Measurements from ENCODE around the gene CLEC11A.
"Not testable (repeated sequence)": the region's sequence is repeated elsewhere in the genome, so short reads cannot be mapped to it uniquely, and the experiment has no call there.

CLEC11A gene

DNA sequence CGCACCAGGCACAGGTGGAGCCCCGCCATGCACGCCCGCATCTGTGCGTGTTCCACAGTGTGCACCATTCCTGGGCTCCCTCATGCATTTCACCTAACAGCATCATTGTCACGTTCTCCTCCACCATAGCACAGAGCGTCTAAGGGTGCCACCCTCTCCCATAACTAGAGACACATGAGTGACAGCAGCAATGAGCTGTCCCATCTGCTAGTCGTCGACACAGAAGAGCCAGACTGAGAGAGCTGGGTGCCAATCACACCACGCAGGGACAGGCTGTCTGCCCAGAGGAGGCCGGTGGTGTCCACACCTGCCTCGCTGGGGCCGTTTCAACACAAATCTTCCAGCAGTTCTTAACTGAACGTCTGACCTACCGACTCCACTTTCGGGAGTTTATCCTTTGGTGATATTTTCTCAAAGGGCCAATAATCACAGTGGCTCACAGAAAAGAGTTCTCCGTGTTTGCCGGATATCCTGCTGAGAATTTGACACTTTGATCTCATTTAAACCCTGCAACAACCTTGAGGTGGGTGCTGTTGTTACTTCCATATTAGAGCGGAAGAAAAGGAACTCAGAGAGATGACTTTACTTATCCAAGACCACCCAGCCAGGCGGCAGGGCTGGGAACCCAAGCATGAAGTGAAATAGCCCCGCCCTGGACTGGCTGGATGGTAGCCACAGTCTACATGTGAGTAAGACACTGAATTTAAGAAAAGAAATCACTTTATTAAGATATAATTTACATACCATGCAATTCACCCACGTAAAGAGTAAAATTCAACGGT lies 16.2 kb downstream of the CLEC11A start:
- H3K27me3 ChIP-seq (ENCODE audit: control insufficient read depth, insufficient read depth, low read length): peaks cover 3% of the 10 kb centered on the region
- H3K9ac ChIP-seq (ENCODE audit: low read length): no peak overlapping the region
- no peak overlapping the region for H3K27ac ChIP-seq (ENCODE audit: low read depth, low read length)
- H3K36me3 ChIP-seq (ENCODE audit: control insufficient read depth, insufficient read depth, low read length): no peaks in the 10 kb centered on the region
- no peak overlapping the region for H3K4me3 ChIP-seq (ENCODE audit: low read length)
- H3K4me1 ChIP-seq (ENCODE audit: control insufficient read depth, insufficient read depth, low read length): no peaks in the 10 kb centered on the region

DNA sequence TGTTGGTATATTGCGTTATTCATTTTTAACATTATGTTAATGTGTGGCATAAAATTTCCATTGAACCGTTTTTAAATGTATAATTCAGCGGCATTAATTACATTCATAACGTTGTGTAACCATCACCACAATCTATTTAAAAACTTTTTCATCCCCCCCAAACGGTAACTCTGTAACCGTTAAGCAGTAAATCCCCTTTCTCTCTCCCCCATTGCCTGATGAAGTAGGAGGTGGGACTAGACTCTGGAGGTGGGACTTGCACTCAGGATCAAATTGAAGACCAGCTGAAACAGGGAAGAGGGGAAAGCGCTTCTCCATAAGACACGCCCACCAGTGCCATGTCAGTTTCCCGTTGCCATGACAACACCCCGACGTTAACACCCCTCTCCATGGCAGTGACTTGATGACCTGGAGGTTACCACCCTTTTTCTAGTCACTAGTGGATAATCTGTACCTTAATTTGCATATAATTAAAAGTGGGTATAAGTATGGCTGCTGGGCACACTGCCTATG lies 16.8 kb downstream of the CLEC11A start:
- Histone ChIP-seq H3K27ac (ENCODE audit: low read depth, low read length) (no peak overlapping the region), H3K36me3 (ENCODE audit: control insufficient read depth, insufficient read depth, low read length) (no peaks in the 10 kb centered on the region), H3K4me1 (ENCODE audit: control insufficient read depth, insufficient read depth, low read length) (no peaks in the 10 kb centered on the region), H3K27me3 (ENCODE audit: control insufficient read depth, insufficient read depth, low read length) (peaks cover 3% of the 10 kb centered on the region), H3K9ac (ENCODE audit: low read length) (no peak overlapping the region), H3K4me3 (ENCODE audit: low read length) (no peak overlapping the region)

DNA sequence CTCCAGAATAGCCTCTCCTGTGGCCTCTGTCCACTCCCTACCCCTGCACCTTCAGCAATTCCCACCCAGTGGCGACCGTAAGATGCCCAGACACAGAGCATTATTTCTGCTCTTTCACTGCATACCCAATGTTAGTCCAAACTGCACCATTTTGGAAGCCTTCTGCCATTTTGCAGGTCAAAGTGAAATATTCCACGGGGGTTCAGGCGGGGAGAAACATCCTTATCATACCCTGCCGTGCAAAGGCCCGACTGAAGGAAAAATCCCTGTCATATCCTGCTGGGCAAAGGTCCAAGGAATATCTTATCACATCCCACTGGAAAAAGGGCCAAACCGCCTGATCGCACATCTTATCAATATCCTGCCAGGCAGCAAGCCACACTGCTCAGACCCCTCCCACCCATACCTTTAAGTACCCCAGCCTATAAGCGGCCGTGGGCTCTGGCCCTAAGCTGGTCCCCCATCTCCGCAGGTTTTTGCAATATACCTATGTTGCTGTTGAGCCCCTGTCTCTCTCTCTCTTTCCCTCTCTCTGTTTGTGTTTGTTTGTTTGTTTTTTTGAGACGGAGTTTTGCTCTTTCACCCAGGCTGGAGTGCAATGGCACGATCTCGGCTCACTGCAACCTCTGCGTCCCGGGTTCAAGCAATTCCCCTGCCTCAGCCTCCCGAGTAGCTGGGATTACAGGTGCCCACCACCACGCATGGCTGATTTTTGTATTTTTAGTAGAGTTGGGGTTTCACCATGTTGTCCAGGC lies 18.2 kb downstream of the CLEC11A start:
- no peak overlapping the region for H3K9ac ChIP-seq (ENCODE audit: low read length)
- H3K27me3 ChIP-seq (ENCODE audit: control insufficient read depth, insufficient read depth, low read length): peaks cover 3% of the 10 kb centered on the region
- H3K36me3 ChIP-seq (ENCODE audit: control insufficient read depth, insufficient read depth, low read length): no peaks in the 10 kb centered on the region
- H3K27ac ChIP-seq (ENCODE audit: low read depth, low read length): no peak overlapping the region
- H3K4me1 ChIP-seq (ENCODE audit: control insufficient read depth, insufficient read depth, low read length): no peaks in the 10 kb centered on the region
- H3K4me3 ChIP-seq (ENCODE audit: low read length): no peak overlapping the region

DNA sequence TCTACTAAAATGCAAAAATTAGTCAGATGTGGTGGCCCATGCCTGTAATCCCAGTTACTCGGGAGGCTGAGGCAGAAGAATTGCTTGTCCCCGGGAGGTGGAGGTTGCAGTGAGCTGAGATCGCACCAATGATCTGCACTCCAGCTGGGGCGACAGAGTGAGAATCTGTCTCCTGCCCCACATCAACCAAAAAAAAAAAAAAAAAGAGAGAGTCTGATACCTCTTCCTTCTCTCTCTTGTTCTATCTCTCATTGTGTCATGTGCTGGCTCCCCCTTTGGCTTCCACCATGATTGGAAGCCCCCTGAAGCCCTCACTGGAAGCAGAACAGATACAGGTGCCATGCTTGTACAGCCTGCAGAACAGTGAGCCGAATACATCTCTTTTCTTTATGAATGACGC lies 20.4 kb downstream of the CLEC11A start:
- Histone ChIP-seq H3K27me3 (ENCODE audit: control insufficient read depth, insufficient read depth, low read length) (peaks cover 3% of the 10 kb centered on the region), H3K9ac (ENCODE audit: low read length) (no peak overlapping the region), H3K36me3 (ENCODE audit: control insufficient read depth, insufficient read depth, low read length) (no peaks in the 10 kb centered on the region), H3K27ac (ENCODE audit: low read depth, low read length) (no peak overlapping the region), H3K4me1 (ENCODE audit: control insufficient read depth, insufficient read depth, low read length) (no peaks in the 10 kb centered on the region), H3K4me3 (ENCODE audit: low read length) (no peak overlapping the region)

DNA sequence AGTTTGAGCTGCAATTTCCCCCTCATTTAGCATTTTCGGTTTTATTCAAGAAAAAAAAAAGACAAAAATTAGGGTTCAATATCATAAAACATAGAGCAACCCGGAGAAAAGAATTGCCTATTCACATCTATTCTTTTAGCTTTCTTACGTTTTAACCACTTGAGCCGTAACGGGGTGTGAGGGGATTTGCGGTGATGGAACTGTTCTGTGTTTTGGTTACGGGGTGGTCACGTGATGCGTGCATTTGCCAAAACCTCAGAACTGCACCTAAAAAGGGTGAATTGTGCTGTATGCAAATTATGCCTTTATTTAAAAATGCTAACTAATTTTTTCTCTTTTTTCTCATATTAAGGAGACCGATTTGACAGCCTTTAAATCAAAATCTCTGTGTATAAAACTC lies 22.1 kb downstream of the CLEC11A start:
- Histone ChIP-seq H3K9ac (ENCODE audit: low read length) (no peak overlapping the region), H3K27me3 (ENCODE audit: control insufficient read depth, insufficient read depth, low read length) (peaks cover 3% of the 10 kb centered on the region), H3K4me1 (ENCODE audit: control insufficient read depth, insufficient read depth, low read length) (no peaks in the 10 kb centered on the region), H3K27ac (ENCODE audit: low read depth, low read length) (no peak overlapping the region), H3K36me3 (ENCODE audit: control insufficient read depth, insufficient read depth, low read length) (no peaks in the 10 kb centered on the region), H3K4me3 (ENCODE audit: low read length) (no peak overlapping the region)

DNA sequence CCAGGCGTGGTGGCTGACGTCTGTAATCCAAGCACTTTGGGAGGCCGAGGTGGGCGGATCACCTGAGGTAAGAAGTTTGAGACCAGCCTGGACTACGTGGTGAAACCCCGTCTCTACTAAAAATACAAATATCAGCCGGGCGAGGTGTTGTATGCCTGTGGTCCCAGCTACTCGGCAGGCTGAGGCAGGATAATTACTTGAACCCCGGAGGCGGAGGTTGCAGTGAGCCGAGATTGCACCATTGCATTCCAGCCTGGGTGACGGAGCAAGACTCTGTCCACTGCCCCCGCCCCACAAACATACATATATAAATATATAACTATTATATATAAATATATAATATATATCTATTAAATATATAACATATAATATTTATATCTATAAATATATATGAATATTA lies 24.0 kb downstream of the CLEC11A start:
- not testable (repeated sequence) for H3K36me3 ChIP-seq (ENCODE audit: control insufficient read depth, insufficient read depth, low read length); H3K27ac ChIP-seq (ENCODE audit: low read depth, low read length); H3K9ac ChIP-seq (ENCODE audit: low read length); H3K4me3 ChIP-seq (ENCODE audit: low read length); H3K4me1 ChIP-seq (ENCODE audit: control insufficient read depth, insufficient read depth, low read length); H3K27me3 ChIP-seq (ENCODE audit: control insufficient read depth, insufficient read depth, low read length)

DNA sequence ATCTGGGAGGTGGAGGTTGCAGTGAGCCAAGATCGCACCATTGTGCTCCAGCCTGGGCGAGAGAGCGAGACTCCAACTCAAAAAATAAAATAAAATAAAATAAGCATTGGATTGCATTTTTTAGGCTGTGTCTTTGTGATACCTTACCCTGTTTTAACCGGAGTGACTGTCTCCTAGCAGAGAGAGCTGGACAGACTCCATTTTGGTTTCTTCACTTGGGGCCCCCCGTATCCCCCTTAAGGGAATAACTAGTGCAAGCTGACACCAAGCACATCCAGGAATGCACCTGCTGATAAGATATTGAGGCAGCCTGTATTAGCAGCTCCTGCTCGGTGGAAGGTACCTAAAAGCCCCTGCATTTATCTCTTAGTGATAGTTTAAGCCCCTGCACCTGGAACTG lies 26.3 kb downstream of the CLEC11A start:
- Histone ChIP-seq H3K36me3 (ENCODE audit: control insufficient read depth, insufficient read depth, low read length) (no peaks in the 10 kb centered on the region), H3K9ac (ENCODE audit: low read length) (no peak overlapping the region), H3K27me3 (ENCODE audit: control insufficient read depth, insufficient read depth, low read length) (no peaks in the 10 kb centered on the region), H3K27ac (ENCODE audit: low read depth, low read length) (no peak overlapping the region), H3K4me1 (ENCODE audit: control insufficient read depth, insufficient read depth, low read length) (no peaks in the 10 kb centered on the region), H3K4me3 (ENCODE audit: low read length) (no peak overlapping the region)

DNA sequence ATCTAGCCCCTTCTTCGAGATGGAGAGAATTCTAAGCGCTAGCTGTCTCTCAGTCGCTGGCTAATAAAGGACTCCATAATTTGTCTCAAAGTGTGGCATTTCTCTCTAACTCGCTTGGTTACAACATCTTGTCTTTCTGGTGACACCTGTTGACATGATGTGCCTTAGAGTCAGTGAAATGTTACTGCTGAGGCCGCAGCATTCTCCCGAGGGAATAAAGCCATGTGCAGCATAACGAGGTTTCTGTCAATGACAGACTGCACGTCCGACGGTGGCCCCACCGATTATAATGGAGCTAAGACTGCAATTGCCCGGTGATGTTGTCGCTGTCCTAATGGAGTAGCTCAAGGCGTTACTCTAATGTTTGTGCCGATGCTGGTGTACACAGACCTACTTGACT lies 26.8 kb downstream of the CLEC11A start:
- Histone ChIP-seq H3K4me1 (ENCODE audit: control insufficient read depth, insufficient read depth, low read length) (no peaks in the 10 kb centered on the region), H3K36me3 (ENCODE audit: control insufficient read depth, insufficient read depth, low read length) (no peaks in the 10 kb centered on the region), H3K9ac (ENCODE audit: low read length) (no peak overlapping the region), H3K4me3 (ENCODE audit: low read length) (no peak overlapping the region), H3K27ac (ENCODE audit: low read depth, low read length) (no peak overlapping the region), H3K27me3 (ENCODE audit: control insufficient read depth, insufficient read depth, low read length) (no peaks in the 10 kb centered on the region)

DNA sequence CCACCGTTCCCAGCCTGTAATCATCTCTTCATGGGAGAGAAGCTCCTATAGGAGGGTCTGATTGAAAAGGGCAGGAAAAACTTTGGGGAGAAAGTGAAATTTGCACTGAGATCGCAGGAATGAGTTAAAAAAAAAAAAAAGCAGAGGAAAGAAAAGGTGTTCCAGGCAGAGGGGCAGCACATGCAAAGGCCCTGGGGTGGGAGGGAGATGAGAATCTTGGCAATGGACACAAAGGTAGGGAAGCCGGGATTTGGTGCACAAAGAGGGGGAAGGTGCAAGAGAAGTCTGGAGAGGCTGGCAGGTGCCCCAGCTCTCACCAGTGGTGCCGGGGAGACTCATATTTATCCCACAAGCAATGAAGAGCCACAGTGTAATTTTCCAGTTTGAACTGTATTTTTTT lies 30.7 kb downstream of the CLEC11A start:
- no peak overlapping the region for H3K9ac ChIP-seq (ENCODE audit: low read length)
- peaks cover 2% of the 10 kb centered on the region for H3K27me3 ChIP-seq (ENCODE audit: control insufficient read depth, insufficient read depth, low read length)
- H3K27ac ChIP-seq (ENCODE audit: low read depth, low read length): no peak overlapping the region
- H3K36me3 ChIP-seq (ENCODE audit: control insufficient read depth, insufficient read depth, low read length): no peaks in the 10 kb centered on the region
- no peaks in the 10 kb centered on the region for H3K4me1 ChIP-seq (ENCODE audit: control insufficient read depth, insufficient read depth, low read length)
- no peak overlapping the region for H3K4me3 ChIP-seq (ENCODE audit: low read length)

DNA sequence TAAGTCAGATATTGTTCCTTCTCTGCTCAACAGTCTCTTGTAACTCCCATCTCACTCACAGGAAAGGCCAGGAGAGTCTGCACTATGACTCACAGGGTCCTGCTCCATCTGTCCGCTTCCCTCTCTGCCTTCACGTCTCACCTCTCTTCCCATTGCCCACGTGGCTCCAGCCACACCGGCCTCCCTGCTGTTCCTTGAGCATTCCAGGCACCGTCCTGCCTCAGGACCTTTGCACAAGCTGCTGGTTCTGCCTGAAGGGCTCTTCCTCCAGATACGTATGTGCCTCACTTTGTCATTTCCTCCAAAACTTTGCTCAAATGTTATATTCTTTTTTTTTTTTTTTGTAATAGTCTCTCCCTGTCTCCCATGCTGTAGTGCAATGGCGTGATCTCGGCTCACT lies 33.1 kb downstream of the CLEC11A start:
- H3K36me3 ChIP-seq (ENCODE audit: control insufficient read depth, insufficient read depth, low read length); H3K9ac ChIP-seq (ENCODE audit: low read length); H3K27me3 ChIP-seq (ENCODE audit: control insufficient read depth, insufficient read depth, low read length); H3K27ac ChIP-seq (ENCODE audit: low read depth, low read length); H3K4me3 ChIP-seq (ENCODE audit: low read length); H3K4me1 ChIP-seq (ENCODE audit: control insufficient read depth, insufficient read depth, low read length): not testable (repeated sequence)

DNA sequence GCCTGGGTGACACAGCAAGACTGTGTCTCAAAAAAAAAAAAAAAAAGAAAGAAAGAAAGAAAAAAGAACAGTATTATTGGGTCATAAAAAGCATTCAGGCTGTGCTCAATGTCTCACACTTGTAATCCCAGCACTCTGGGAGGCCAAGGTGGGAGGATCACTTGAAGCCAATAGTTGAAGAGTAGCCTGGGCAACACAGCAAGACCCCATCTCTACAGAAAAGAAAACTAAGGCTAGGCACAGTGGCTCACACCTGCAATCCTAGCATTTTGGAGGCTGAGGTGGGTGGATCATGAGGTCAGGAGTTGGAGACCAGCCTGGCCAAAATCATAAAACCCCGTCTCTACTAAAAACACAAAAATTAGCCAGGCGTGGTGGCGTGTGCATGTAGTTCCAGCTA lies 34.5 kb downstream of the CLEC11A start:
- not testable (repeated sequence) for H3K9ac ChIP-seq (ENCODE audit: low read length); H3K27ac ChIP-seq (ENCODE audit: low read depth, low read length); H3K27me3 ChIP-seq (ENCODE audit: control insufficient read depth, insufficient read depth, low read length); H3K4me3 ChIP-seq (ENCODE audit: low read length); H3K36me3 ChIP-seq (ENCODE audit: control insufficient read depth, insufficient read depth, low read length); H3K4me1 ChIP-seq (ENCODE audit: control insufficient read depth, insufficient read depth, low read length)

DNA sequence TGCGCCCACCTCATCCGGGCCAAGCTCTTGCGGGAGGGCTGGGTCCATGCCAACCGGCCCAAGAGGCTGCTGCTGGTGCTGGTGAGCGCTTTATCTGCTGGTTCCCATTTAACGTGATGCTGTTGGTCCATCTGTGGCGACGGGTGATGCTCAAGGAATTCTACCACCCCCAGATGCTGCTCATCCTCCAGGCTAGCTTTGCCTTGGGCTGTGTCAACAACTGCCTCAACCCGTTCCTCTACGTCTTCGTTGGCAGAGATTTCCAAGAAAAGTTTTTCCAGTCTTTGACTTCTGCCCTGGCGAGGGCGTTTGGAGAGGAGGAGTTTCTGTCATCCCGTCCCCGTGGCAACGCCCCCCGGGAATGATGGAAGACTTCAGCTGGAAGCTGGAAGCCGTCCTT lies 35.9 kb downstream of the CLEC11A start:
- not testable (repeated sequence) for H3K4me1 ChIP-seq (ENCODE audit: control insufficient read depth, insufficient read depth, low read length); H3K4me3 ChIP-seq (ENCODE audit: low read length); H3K36me3 ChIP-seq (ENCODE audit: control insufficient read depth, insufficient read depth, low read length); H3K27ac ChIP-seq (ENCODE audit: low read depth, low read length); H3K9ac ChIP-seq (ENCODE audit: low read length); H3K27me3 ChIP-seq (ENCODE audit: control insufficient read depth, insufficient read depth, low read length)

DNA sequence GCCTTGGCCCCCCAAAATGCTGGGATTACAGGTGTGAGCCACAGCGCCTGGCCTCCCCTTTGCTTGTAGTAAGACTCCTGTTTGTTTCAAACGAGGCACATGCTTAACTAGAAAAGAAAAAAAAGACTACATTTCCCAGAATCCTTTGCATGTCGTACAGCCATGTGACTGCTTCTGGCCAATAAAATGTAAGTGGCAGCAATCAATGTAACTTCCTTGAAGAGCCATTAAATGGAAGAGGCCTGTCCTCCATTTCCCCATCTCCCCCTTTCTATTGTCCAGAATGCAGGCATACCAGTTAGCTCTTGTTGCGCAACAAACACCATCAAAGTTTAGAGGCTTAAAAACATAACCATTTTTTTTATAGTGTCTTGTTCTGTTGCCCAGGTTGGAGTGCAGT lies 36.7 kb downstream of the CLEC11A start:
- Histone ChIP-seq H3K27ac (ENCODE audit: low read depth, low read length) (no peak overlapping the region), H3K9ac (ENCODE audit: low read length) (no peak overlapping the region), H3K36me3 (ENCODE audit: control insufficient read depth, insufficient read depth, low read length) (no peaks in the 10 kb centered on the region), H3K4me3 (ENCODE audit: low read length) (no peak overlapping the region), H3K27me3 (ENCODE audit: control insufficient read depth, insufficient read depth, low read length) (peaks cover 2% of the 10 kb centered on the region), H3K4me1 (ENCODE audit: control insufficient read depth, insufficient read depth, low read length) (no peaks in the 10 kb centered on the region)

Data from rectal smooth muscle tissue (tissue), 1 donor.